ENCODE data around the gene PRR19. TPM values are rescaled to one million over a fixed set of nuclear protein-coding genes. Genes with fewer than 3 reads are reported as not detected.
A peak's percentile ranks its signal among the peaks of the same experiment; 100 is the strongest.
"Not testable (repeated sequence)": the region's sequence is repeated elsewhere in the genome, so short reads cannot be mapped to it uniquely, and the experiment has no call there.

The PRR19 gene
- total RNA-seq, 1 donor from 2014 or later = 1.3 TPM

DNA sequence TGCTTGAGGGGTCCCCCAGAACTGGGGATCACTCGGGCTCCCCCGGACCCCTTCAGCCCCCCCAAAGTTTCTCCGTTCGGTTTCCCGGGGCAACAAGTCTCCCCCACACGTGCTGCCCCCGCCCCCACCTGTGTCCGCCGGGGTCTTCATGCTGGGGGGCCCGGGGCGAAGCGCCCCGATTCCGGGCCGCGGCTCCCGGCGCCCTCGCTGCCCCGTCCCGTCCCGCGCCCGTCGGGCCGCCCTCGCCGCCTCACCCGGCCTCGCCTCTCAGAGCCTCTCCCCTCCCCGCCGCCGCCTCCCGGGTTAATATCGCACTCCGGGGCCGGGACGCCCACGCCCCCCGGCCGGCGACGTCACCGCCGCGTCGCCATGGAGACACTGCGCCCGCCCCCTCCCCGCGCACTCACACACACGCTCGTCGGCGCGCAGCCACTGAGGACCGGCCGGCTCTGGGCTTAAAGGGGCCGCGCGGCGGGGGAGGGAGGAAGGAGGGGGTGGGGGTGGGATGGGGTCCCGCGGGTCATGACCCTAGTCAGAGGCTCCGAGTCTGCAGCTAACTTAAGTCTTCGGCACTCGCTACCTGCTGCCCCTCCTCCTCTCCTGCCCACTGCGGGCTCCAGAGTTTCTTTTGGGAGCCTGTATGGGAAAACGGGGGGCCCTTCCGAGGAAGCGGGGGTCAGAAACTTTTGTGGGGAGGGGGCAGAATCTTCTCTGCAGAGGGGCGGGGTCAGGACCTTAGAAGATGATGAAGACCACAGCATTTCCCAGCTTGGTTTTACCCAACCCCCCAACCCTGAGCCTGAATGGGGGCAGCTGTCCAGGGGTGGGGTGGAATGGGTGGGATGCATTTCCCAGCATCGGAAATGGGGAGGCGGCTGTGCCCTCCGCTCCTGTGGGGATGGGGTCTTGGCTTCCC lies 46.8 kb upstream of the PRR19 start, which contains the start of gene ERF:
Gene ERF, minus strand, starts transcription at position 279 of the 916 bp plus-strand sequence. Its CDS starts 129 bp downstream, at position 150.
- Histone ChIP-seq H3K27me3 (ENCODE audit: insufficient read depth, low read length) (no peaks in the 10 kb centered on the region), H3K4me3 (ENCODE audit: insufficient read depth, low read depth, low read length) (peak within 1 kb of the TSS; percentile 89), H4K20me1 (ENCODE audit: insufficient read depth, low read length) (peaks cover 29% of the 10 kb centered on the region), H3K79me2 (ENCODE audit: insufficient read depth, low read length) (peaks cover 44% of the 10 kb centered on the region), H2AFZ (ENCODE audit: low read depth, low read length) (peak within 1 kb of the TSS; percentile 83), H3K4me2 (ENCODE audit: low read length) (peak within 1 kb of the TSS; percentile 95), H3K4me1 (ENCODE audit: insufficient read depth, low read length) (peaks cover 32% of the 10 kb centered on the region), H3K9me3 (ENCODE audit: insufficient read depth, low read depth, low read length) (no peaks in the 10 kb centered on the region), H3K27ac (ENCODE audit: low read depth, low read length) (peak within 1 kb of the TSS; percentile 89), H3K36me3 (ENCODE audit: insufficient read depth, low read length) (peaks cover 3% of the 10 kb centered on the region), H3K9ac (ENCODE audit: low read length) (peak within 1 kb of the TSS; percentile 98)
- Mint-ChIP-seq H3K4me1 (ENCODE audit: low read depth, unreplicated experiment) (peaks cover 13% of the 10 kb centered on the region), H3K27ac (ENCODE audit: unreplicated experiment) (peak within 1 kb of the TSS; percentile 94), H3K36me3 (ENCODE audit: low read depth, unreplicated experiment) (peaks cover 2% of the 10 kb centered on the region), H3K27me3 (ENCODE audit: low read depth, unreplicated experiment) (no peaks in the 10 kb centered on the region), H3K9me3 (ENCODE audit: unreplicated experiment) (peaks cover 3% of the 10 kb centered on the region), H3K4me3 (ENCODE audit: unreplicated experiment) (peak within 1 kb of the TSS; percentile 85)
- TF ChIP-seq, protein P1, sequence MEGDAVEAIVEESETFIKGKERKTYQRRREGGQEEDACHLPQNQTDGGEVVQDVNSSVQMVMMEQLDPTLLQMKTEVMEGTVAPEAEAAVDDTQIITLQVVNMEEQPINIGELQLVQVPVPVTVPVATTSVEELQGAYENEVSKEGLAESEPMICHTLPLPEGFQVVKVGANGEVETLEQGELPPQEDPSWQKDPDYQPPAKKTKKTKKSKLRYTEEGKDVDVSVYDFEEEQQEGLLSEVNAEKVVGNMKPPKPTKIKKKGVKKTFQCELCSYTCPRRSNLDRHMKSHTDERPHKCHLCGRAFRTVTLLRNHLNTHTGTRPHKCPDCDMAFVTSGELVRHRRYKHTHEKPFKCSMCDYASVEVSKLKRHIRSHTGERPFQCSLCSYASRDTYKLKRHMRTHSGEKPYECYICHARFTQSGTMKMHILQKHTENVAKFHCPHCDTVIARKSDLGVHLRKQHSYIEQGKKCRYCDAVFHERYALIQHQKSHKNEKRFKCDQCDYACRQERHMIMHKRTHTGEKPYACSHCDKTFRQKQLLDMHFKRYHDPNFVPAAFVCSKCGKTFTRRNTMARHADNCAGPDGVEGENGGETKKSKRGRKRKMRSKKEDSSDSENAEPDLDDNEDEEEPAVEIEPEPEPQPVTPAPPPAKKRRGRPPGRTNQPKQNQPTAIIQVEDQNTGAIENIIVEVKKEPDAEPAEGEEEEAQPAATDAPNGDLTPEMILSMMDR (IDR thresholded peaks at IDR 0.05; ENCODE audit: insufficient read depth, low read depth, low read length) = no peak
- no peak for TF ChIP-seq EZH2 (IDR thresholded peaks at IDR 0.05; ENCODE audit: insufficient read depth, low read length)
- DNase-seq (ENCODE audit: low read depth) (peak; percentile 66), FAIRE-seq (no peak)

DNA sequence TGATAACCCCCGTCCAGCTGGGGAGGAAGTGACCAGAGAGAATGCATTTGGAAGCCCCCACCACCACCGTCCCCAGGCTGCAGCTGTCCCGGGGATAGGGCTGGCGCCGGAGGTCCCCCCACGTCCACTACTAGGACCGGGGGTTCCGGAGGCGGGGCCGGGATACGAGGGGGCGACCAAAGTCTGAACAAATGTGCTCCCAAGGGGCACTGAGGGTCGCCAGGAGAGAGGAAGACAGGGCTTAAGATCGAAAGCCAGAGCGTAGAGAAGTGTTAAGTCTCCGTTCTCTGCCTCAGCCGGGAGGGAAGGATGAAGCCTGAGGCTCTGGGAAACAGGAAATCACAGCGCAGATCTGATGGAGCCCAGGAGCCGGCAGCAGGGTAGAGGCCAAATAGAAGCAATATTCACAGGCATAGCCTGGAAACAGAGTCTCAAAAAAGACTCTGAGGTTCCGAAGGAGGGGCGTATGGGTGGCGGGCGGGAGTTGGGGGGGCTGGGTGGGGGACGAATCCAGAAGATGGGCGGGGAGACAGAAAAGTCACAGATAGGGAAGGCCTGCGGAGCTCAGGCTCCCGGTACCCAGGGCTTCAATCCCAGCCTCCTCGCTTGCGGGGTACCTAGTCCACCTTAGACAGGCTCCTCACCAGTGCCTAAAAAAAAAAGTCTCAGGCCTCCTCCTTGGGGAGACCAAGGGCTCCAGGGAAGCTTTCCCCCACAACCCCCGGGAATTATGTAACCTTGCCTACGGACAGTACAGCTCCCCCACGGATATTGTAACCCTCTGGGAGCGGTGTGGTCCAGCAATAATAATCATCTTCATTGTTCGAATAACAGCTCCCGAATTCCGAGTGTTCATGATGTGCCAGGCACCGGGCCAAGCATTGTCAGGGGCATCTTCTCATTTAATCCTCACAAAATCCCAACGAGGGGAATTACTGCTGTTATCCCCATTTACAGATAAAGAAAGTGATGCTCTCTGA lies 45.9 kb upstream of the PRR19 start:
- peaks cover 20% of the 10 kb centered on the region for H4K20me1 ChIP-seq (ENCODE audit: insufficient read depth, low read length)
- peak overlapping the region; percentile 85 for H3K9ac ChIP-seq (ENCODE audit: low read length)
- peak overlapping the region; percentile 65 for H3K4me3 ChIP-seq (ENCODE audit: insufficient read depth, low read depth, low read length)
- peaks cover 9% of the 10 kb centered on the region for H3K4me1 Mint-ChIP-seq (ENCODE audit: low read depth, unreplicated experiment)
- no peak for DNase-seq (ENCODE audit: low read depth)
- peak overlapping the region; percentile 85 for H3K4me3 Mint-ChIP-seq (ENCODE audit: unreplicated experiment)
- H3K27me3 ChIP-seq (ENCODE audit: insufficient read depth, low read length) = no peaks in the 10 kb centered on the region
- H3K36me3 ChIP-seq (ENCODE audit: insufficient read depth, low read length) = no peaks in the 10 kb centered on the region
- peak overlapping the region; percentile 95 for H3K4me2 ChIP-seq (ENCODE audit: low read length)
- peaks cover 35% of the 10 kb centered on the region for H3K79me2 ChIP-seq (ENCODE audit: insufficient read depth, low read length)
- peaks cover 2% of the 10 kb centered on the region for H3K36me3 Mint-ChIP-seq (ENCODE audit: low read depth, unreplicated experiment)
- H3K9me3 Mint-ChIP-seq (ENCODE audit: unreplicated experiment) = peaks cover 3% of the 10 kb centered on the region
- TF ChIP-seq, protein P1 (IDR thresholded peaks at IDR 0.05; ENCODE audit: insufficient read depth, low read depth, low read length) = no peak
- no peak for TF ChIP-seq EZH2 (IDR thresholded peaks at IDR 0.05; ENCODE audit: insufficient read depth, low read length)
- peaks cover 23% of the 10 kb centered on the region for H3K4me1 ChIP-seq (ENCODE audit: insufficient read depth, low read length)
- no peaks in the 10 kb centered on the region for H3K27me3 Mint-ChIP-seq (ENCODE audit: low read depth, unreplicated experiment)
- H3K27ac ChIP-seq (ENCODE audit: low read depth, low read length) = peak overlapping the region; percentile 73
- no peaks in the 10 kb centered on the region for H3K9me3 ChIP-seq (ENCODE audit: insufficient read depth, low read depth, low read length)
- peak overlapping the region; percentile 83 for H2AFZ ChIP-seq (ENCODE audit: low read depth, low read length)
- no peak for FAIRE-seq
- H3K27ac Mint-ChIP-seq (ENCODE audit: unreplicated experiment) = peak overlapping the region; percentile 94

DNA sequence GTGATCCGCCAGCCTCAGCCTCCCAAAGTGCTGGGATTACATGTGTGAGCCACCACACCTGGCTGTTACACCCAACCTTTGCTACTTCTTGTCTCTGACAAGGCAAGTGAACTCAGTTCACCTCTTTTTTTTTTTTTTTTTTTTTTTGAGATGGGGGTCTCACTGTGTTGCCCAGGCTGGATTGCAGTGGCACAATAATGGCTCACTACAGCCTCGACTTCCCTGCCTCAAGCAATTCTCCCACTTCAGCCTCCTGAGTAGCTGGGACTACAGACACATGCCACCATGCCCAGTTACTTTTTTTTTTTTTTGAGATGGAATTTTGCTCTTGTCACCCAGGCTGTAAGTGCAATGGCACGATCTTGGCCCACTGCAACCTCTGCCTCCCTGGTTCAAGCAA lies 44.1 kb upstream of the PRR19 start:
- H3K36me3 Mint-ChIP-seq (ENCODE audit: low read depth, unreplicated experiment); H3K9ac ChIP-seq (ENCODE audit: low read length); H3K27ac ChIP-seq (ENCODE audit: low read depth, low read length); H4K20me1 ChIP-seq (ENCODE audit: insufficient read depth, low read length); FAIRE-seq; H3K4me3 Mint-ChIP-seq (ENCODE audit: unreplicated experiment); H3K27me3 Mint-ChIP-seq (ENCODE audit: low read depth, unreplicated experiment); DNase-seq (ENCODE audit: low read depth); H3K4me1 Mint-ChIP-seq (ENCODE audit: low read depth, unreplicated experiment); H3K27ac Mint-ChIP-seq (ENCODE audit: unreplicated experiment); H3K9me3 Mint-ChIP-seq (ENCODE audit: unreplicated experiment); H3K4me2 ChIP-seq (ENCODE audit: low read length); H3K36me3 ChIP-seq (ENCODE audit: insufficient read depth, low read length); H3K9me3 ChIP-seq (ENCODE audit: insufficient read depth, low read depth, low read length); H3K27me3 ChIP-seq (ENCODE audit: insufficient read depth, low read length); H2AFZ ChIP-seq (ENCODE audit: low read depth, low read length); H3K4me3 ChIP-seq (ENCODE audit: insufficient read depth, low read depth, low read length): not testable (repeated sequence)
- H3K4me1 ChIP-seq (ENCODE audit: insufficient read depth, low read length) = peaks cover 12% of the 10 kb centered on the region
- peaks cover 17% of the 10 kb centered on the region for H3K79me2 ChIP-seq (ENCODE audit: insufficient read depth, low read length)
